Tibial nerve (tissue), 4 donors: ENCODE measurements around the gene DNAJB13. TPM values are rescaled to one million over a fixed set of nuclear protein-coding genes. Genes with fewer than 3 reads are reported as not detected.
A peak's percentile ranks its signal among the peaks of the same experiment; 100 is the strongest.

Source experiments
- DNase-seq, 2 donors: peaks; one replicate each; pipeline ENCODE4 v3.0.0-alpha.2; 2019; ENCODE audit warnings: low spot score in 2 of 2
- H3K27ac ChIP-seq, 4 donors: fragments of 200-600 bp; sonication (generic) in 3 of 4; one replicate each; pipeline ENCODE4 v1.5.1; 2017 to 2019; ENCODE audit warnings: mild to moderate bottlenecking in 1 of 4
- H3K27me3 ChIP-seq, 2 donors: fragments of 200-600 bp; sonication (generic) in 1 of 2; one replicate each; pipeline versions ENCODE4 v1.5.1 to v1.6.0; 2017 to 2019
- H3K36me3 ChIP-seq, 3 donors: fragments of 200-600 bp; sonication (generic); one replicate each; pipeline ENCODE4 v1.5.1; 2018 to 2019
- H3K4me1 ChIP-seq, 4 donors: fragments of 200-600 bp; sonication (generic) in 3 of 4; one replicate each; pipeline ENCODE4 v1.5.1; 2017 to 2019
- H3K4me3 ChIP-seq, 4 donors: fragments of 200-600 bp; sonication (generic) in 3 of 4; one replicate each; pipeline ENCODE4 v1.5.1; 2017 to 2019; ENCODE audit warnings: mild to moderate bottlenecking in 1 of 4, moderate library complexity in 1 of 4
- H3K9me3 ChIP-seq, 4 donors: fragments of 200-600 bp; sonication (generic) in 3 of 4; one replicate each; pipeline ENCODE4 v1.5.1; 2017 to 2019
- EP300 ChIP-seq, 2 donors: sonication (generic); formaldehyde crosslinking; IDR thresholded peaks; one replicate each; pipeline ENCODE4 v1.6.1; 2017; ENCODE audit warnings: antibody characterized with exemption in 2 of 2, mild to moderate bottlenecking in 1 of 2
- POLR2A ChIP-seq, 2 donors: fragments of 450-650 bp; IDR thresholded peaks; one replicate each; pipeline ENCODE4 v1.6.1; 2017; ENCODE audit warnings: antibody characterized with exemption in 2 of 2, mild to moderate bottlenecking in 2 of 2, moderate library complexity in 2 of 2
- WGBS, 2 donors: methylation state at CpG; one replicate each; pipeline ENCODE4 v1.1.5; 2018; 5-methylcytosine and 5-hydroxymethylcytosine counted together
- total RNA-seq, 4 donors: library from RNA; depleted of rRNA; stranded (reverse); fragments of >200 nt; gene quantifications; one replicate each; pipeline ENCODE4 v1.1.0, GENCODE V29; 2016
- TF ChIP-seq, protein P1 (sequence below), 5 experiments: fragments of 200-600 bp in 3 of 5; fragments of 450-650 bp in 2 of 5; sonication (generic) in 3 of 5; IDR thresholded peaks; one replicate each; pipeline ENCODE4 v1.5.1; 2016 to 2019; ENCODE audit warnings: antibody characterized with exemption in 5 of 5, mild to moderate bottlenecking in 3 of 5, moderate library complexity in 2 of 5

The DNAJB13 gene
- total RNA-seq, 4 donors from 2014 or later: 1.2 TPM; not detected in 3

DNA sequence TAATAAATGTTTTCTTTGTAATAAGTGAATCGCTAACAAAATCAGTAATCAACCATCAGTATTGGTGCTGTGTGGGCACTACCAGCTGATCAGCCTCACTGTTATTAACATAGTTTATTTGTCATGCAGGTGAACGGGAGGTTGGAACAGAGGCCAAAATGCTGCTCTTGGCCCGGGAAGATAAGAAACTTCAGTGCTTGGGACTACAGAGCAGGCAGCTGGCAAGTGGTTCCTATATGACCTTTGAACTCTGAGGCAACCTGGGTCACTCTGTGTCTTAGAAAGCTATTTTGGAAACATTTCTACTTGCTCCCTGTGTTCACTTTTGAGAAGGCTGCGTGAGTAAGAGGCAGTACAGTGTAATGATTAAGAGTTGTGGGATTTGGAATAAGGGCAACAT lies 36.5 kb upstream of the DNAJB13 start:
- H3K36me3 ChIP-seq: peaks cover 0 to 98% (median 15%) of the 10 kb centered on the region in 3 donors
- no peaks in the 10 kb centered on the region for H3K4me1 ChIP-seq
- no peak overlapping the region for H3K4me3 ChIP-seq
- no peak for DNase-seq
- no peak for TF ChIP-seq EP300 (IDR thresholded peaks at IDR 0.05)
- no peak overlapping the region for H3K27ac ChIP-seq
- H3K9me3 ChIP-seq: no peaks in the 10 kb centered on the region
- WGBS, 2 donors: 76 to 83% methylated on average over 4 of the region's 4 CpGs
- no peaks in the 10 kb centered on the region for H3K27me3 ChIP-seq

DNA sequence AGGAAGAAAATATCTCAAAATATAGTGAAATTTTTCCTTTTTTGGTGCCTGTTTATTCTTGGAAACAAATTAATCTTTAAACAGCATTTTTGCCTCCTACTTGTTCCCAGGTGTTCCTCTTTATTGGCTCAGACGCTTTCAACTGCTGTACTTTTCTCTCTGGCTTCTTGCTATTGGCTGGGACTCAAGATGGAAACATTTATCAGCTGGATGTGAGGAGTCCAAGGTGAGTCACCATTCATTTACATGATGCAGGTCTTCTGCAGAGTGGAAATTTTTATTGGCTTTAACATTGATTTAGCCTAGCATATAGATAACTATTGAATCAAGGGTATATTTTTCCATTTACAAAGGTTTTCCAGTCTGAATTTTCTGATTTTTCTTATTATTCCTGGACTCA lies 34.4 kb upstream of the DNAJB13 start:
- 81 to 85% methylated on average over 1 of the region's 1 CpG for WGBS, 2 donors
- TF ChIP-seq EP300 (IDR thresholded peaks at IDR 0.05): no peak
- TF ChIP-seq POLR2A (IDR thresholded peaks at IDR 0.05): no peak
- TF ChIP-seq, protein P1, sequence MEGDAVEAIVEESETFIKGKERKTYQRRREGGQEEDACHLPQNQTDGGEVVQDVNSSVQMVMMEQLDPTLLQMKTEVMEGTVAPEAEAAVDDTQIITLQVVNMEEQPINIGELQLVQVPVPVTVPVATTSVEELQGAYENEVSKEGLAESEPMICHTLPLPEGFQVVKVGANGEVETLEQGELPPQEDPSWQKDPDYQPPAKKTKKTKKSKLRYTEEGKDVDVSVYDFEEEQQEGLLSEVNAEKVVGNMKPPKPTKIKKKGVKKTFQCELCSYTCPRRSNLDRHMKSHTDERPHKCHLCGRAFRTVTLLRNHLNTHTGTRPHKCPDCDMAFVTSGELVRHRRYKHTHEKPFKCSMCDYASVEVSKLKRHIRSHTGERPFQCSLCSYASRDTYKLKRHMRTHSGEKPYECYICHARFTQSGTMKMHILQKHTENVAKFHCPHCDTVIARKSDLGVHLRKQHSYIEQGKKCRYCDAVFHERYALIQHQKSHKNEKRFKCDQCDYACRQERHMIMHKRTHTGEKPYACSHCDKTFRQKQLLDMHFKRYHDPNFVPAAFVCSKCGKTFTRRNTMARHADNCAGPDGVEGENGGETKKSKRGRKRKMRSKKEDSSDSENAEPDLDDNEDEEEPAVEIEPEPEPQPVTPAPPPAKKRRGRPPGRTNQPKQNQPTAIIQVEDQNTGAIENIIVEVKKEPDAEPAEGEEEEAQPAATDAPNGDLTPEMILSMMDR (IDR thresholded peaks at IDR 0.05): no peak
- no peak overlapping the region for H3K4me3 ChIP-seq
- H3K27ac ChIP-seq: no peak overlapping the region
- no peaks in the 10 kb centered on the region for H3K27me3 ChIP-seq
- no peaks in the 10 kb centered on the region for H3K4me1 ChIP-seq
- no peak for DNase-seq
- no peaks in the 10 kb centered on the region for H3K9me3 ChIP-seq
- peaks cover 0 to 98% (median 22%) of the 10 kb centered on the region in 3 donors for H3K36me3 ChIP-seq

DNA sequence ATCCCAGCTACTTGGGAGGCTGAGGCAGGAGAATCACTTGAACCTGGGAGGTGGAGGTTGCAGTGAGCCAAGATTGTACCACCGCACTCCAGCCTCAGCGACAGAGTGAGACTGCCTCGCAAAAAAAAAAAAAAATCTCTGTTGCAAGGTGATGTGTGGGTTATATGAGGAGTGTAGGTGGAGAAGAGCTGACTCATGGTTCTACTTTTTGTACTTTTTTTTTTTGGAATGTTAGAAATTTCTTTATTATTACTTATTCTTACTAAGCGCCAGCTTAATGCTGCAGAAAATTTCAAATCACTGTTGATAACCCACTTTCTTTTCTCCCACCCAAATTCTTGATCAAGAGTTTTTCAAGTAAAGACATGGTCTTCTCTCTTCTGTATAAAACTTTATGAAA lies 29.6 kb upstream of the DNAJB13 start:
- H3K36me3 ChIP-seq: peaks cover 5 to 95% (median 15%) of the 10 kb centered on the region in 3 donors
- 91 to 96% methylated on average over 4 of the region's 4 CpGs for WGBS, 2 donors

DNA sequence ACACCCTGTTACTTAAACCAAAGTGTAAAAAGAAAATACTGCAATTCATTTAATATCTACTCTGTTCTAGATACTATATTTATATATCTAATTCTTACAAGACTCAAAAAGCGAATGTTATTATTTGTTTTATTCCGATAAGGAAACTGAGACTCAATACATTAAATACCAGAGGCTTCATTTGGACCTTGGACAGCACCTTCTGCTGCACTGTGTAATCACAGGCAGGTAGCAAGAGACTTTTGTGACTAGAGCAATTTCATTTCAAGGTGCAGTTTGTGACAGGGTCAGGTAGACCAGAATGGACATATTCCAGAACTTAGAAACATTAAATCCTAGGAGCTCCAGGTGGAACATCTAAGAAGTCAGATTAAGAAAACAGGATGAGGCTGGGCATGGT lies 21.4 kb upstream of the DNAJB13 start:
- TF ChIP-seq, protein P1 (IDR thresholded peaks at IDR 0.05): no peak
- Histone ChIP-seq H3K9me3 (no peaks in the 10 kb centered on the region), H3K27me3 (no peaks in the 10 kb centered on the region), H3K4me1 (no peaks in the 10 kb centered on the region), H3K36me3 (peaks cover 2 to 80% (median 14%) of the 10 kb centered on the region in 3 donors), H3K4me3 (no peak overlapping the region), H3K27ac (no peak overlapping the region)
- DNase-seq: no peak
- WGBS, 2 donors: 89 to 97% methylated on average over 2 of the region's 2 CpGs

More for the DNA sequence above, 29.6 kb upstream of the DNAJB13 start:
- Histone ChIP-seq H3K9me3 (no peaks in the 10 kb centered on the region), H3K4me1 (no peaks in the 10 kb centered on the region), H3K4me3 (no peak overlapping the region), H3K27ac (no peak overlapping the region), H3K27me3 (no peaks in the 10 kb centered on the region)
- TF ChIP-seq, protein P1 (IDR thresholded peaks at IDR 0.05): no peak
- no peak for DNase-seq

DNA sequence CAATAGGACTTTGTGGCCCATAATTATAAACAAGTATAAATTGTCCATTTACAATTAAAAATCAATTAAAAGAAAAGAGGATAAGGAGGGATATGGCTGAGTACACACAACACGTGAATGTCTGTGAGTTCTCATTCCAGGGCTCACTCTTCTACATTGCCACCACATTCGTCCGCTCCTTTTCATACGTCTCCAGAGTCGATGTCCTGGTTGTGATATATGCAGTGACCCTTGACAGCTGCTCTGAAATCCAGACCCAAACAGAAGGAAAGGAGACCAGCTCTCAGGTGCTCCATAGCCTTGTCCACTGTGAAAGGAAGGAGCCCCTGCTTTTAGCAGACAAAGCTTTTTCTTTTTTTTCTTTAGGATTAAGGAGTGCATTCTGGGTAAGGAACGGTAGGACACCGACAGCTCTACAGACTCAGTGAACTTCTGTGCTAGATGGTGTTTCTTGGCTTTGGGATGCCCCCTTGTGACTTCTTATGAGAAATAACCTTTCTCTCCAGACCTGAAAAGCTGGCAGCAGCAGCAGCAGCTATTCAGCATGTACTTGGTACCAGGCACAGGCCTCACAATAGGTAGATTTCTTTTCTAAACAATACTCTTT lies 19.7 kb upstream of the DNAJB13 start:
- Histone ChIP-seq H3K27ac (no peak overlapping the region), H3K4me3 (no peak overlapping the region), H3K36me3 (peaks cover 0 to 67% (median 8%) of the 10 kb centered on the region in 3 donors), H3K9me3 (no peaks in the 10 kb centered on the region), H3K27me3 (no peaks in the 10 kb centered on the region), H3K4me1 (no peaks in the 10 kb centered on the region)
- WGBS, 2 donors: 48 to 61% methylated on average over 7 of the region's 7 CpGs
- TF ChIP-seq EP300 (IDR thresholded peaks at IDR 0.05): no peak
- TF ChIP-seq, protein P1 (IDR thresholded peaks at IDR 0.05): peak in 4 of 5 experiments; percentile 15 to 32 (median 21)
- DNase-seq: no peak

DNA sequence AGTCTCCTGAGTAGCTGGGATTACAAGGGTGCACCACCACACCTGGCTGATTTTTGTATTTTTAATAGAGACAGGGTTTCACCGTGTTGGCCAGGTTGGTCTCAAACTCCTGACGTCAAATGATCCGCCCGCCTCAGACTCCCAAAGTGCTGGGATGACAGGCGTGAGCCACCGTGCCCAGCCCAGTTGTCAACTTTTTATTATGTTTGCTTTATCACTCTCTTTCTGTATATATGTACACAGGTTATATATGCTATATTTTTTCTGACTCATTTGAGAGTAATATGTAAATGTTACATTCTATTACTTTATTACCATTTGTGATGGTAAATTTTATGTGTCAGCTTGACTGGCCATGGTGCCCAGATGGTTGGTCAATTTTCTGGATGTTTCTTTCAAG lies 18.9 kb upstream of the DNAJB13 start:
- WGBS, 2 donors: 93% methylated on average over 6 of the region's 6 CpGs
- Histone ChIP-seq H3K9me3 (no peaks in the 10 kb centered on the region), H3K4me1 (no peaks in the 10 kb centered on the region), H3K36me3 (peaks cover 0 to 60% (median 8%) of the 10 kb centered on the region in 3 donors), H3K4me3 (no peak overlapping the region), H3K27ac (no peak overlapping the region), H3K27me3 (no peaks in the 10 kb centered on the region)
- TF ChIP-seq POLR2A (IDR thresholded peaks at IDR 0.05) (no peak), EP300 (IDR thresholded peaks at IDR 0.05) (no peak)
- TF ChIP-seq, protein P1 (IDR thresholded peaks at IDR 0.05): no peak
- DNase-seq: no peak
